ENCODE results near the gene PRPSAP1.
"Not testable (repeated sequence)": the region's sequence is repeated elsewhere in the genome, so short reads cannot be mapped to it uniquely, and the experiment has no call there.

The PRPSAP1 gene

DNA sequence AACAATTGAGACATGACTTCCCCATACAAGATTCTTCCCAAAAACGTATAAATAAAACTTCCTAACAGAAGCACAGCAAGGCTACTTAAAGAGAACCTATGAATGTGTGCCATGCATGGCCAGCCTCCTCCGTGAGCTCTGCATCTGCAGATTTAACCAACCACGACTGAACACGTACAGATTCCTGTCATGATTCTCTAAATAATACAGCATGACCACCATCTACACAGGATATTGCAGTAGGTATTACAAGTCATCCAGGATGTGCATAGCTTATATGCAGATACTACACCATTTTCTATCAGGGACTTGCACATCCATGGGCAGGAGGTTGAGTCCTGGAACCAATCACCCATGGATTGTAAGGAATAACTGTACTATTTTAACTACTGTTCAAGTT lies 44.3 kb downstream of the PRPSAP1 start:
- no peaks in the 10 kb centered on the region for H3K9me3 Mint-ChIP-seq
- peaks cover 7% of the 10 kb centered on the region for H3K27me3 Mint-ChIP-seq (ENCODE audit: low read depth)
- TF ChIP-seq, protein P1, sequence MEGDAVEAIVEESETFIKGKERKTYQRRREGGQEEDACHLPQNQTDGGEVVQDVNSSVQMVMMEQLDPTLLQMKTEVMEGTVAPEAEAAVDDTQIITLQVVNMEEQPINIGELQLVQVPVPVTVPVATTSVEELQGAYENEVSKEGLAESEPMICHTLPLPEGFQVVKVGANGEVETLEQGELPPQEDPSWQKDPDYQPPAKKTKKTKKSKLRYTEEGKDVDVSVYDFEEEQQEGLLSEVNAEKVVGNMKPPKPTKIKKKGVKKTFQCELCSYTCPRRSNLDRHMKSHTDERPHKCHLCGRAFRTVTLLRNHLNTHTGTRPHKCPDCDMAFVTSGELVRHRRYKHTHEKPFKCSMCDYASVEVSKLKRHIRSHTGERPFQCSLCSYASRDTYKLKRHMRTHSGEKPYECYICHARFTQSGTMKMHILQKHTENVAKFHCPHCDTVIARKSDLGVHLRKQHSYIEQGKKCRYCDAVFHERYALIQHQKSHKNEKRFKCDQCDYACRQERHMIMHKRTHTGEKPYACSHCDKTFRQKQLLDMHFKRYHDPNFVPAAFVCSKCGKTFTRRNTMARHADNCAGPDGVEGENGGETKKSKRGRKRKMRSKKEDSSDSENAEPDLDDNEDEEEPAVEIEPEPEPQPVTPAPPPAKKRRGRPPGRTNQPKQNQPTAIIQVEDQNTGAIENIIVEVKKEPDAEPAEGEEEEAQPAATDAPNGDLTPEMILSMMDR (IDR thresholded peaks at IDR 0.05; ENCODE audit: unreplicated experiment in 3 of 3): no peak
- H3K4me3 Mint-ChIP-seq: no peak overlapping the region
- peaks cover 6% of the 10 kb centered on the region for H3K4me1 Mint-ChIP-seq
- peaks cover 38% of the 10 kb centered on the region for H3K36me3 Mint-ChIP-seq (ENCODE audit: low read depth)
- H3K27ac Mint-ChIP-seq: no peak overlapping the region

DNA sequence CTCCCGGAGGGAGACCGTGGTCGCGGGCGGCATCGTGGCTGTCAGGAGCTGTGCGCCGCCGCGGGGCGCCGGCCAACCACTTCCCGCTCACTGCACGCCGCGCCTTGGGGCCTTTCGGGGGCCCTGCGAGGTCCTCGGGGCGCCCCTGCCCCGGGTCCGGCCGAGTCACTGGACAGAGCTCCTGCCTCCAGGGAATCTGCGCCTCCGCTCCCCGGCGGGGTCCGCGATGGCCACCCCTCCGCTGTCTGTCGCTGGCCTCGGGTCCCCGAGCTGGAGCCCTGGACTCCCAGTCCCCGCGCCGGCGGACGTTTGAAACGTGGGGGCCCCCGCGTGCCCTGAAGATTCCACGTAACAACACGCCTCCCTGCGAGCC lies 45.8 kb downstream of the PRPSAP1 start, which contains the start of gene QRICH2:
QRICH2 (minus strand) TSS at position 311 of the 373 bp plus-strand sequence; CDS start at position 33, 278 bp downstream.
- peaks cover 12% of the 10 kb centered on the region for H3K27me3 Mint-ChIP-seq (ENCODE audit: low read depth)
- peaks cover 27% of the 10 kb centered on the region for H3K36me3 Mint-ChIP-seq (ENCODE audit: low read depth)
- TF ChIP-seq, protein P1 (IDR thresholded peaks at IDR 0.05; ENCODE audit: unreplicated experiment in 3 of 3): no peak
- H3K27ac Mint-ChIP-seq: no peak within 1 kb of the TSS
- no peak within 1 kb of the TSS for H3K4me3 Mint-ChIP-seq
- H3K9me3 Mint-ChIP-seq: no peaks in the 10 kb centered on the region
- peaks cover 4% of the 10 kb centered on the region for H3K4me1 Mint-ChIP-seq

DNA sequence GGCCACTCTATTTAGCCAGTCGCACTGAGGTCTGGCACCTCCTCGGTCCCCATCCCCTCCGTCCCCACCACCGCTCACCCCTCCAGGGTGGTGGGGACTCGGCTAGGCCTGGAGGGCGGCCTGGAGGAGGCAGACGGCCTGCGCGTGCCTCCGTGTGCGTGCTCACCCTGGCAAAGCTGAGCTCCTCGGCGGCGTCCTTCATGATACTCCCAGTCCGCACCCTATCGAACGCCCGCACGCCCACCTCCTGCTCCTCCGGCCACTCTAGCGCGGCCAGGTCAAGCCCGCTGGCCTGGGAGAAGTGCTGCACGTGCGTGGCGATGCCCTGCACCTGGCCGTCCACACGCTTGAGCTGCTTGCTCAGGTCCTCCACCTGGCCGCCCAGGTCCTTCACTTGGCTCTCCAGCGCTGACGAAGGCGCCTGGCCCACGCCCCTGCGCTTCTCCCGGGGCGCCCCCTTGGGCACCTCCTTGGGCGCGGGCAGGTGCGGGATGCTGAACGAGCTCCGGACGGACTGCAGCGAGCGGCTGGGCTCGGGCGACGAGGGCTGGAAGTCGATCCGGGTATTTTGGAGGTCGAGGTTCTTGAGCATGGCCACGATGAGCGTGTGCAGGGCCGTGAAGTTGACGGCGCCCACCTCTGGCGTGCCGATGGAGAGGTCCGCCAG lies 46.3 kb downstream of the PRPSAP1 start:
- peaks cover 14% of the 10 kb centered on the region for H3K27me3 Mint-ChIP-seq (ENCODE audit: low read depth)
- no peaks in the 10 kb centered on the region for H3K4me1 Mint-ChIP-seq
- peaks cover 23% of the 10 kb centered on the region for H3K36me3 Mint-ChIP-seq (ENCODE audit: low read depth)
- no peak overlapping the region for H3K27ac Mint-ChIP-seq
- H3K4me3 Mint-ChIP-seq: no peak overlapping the region
- TF ChIP-seq, protein P1 (IDR thresholded peaks at IDR 0.05; ENCODE audit: unreplicated experiment in 3 of 3): no peak
- no peaks in the 10 kb centered on the region for H3K9me3 Mint-ChIP-seq

GRCh38 chr17:76305135-76305454 lies 48.6 kb downstream of the PRPSAP1 start:
- H3K4me3 Mint-ChIP-seq, H3K27ac Mint-ChIP-seq, H3K9me3 Mint-ChIP-seq, H3K4me1 Mint-ChIP-seq: not testable (repeated sequence)
- Mint-ChIP-seq H3K27me3 (ENCODE audit: low read depth) (peaks cover 14% of the 10 kb centered on the region), H3K36me3 (ENCODE audit: low read depth) (peaks cover 11% of the 10 kb centered on the region)

DNA sequence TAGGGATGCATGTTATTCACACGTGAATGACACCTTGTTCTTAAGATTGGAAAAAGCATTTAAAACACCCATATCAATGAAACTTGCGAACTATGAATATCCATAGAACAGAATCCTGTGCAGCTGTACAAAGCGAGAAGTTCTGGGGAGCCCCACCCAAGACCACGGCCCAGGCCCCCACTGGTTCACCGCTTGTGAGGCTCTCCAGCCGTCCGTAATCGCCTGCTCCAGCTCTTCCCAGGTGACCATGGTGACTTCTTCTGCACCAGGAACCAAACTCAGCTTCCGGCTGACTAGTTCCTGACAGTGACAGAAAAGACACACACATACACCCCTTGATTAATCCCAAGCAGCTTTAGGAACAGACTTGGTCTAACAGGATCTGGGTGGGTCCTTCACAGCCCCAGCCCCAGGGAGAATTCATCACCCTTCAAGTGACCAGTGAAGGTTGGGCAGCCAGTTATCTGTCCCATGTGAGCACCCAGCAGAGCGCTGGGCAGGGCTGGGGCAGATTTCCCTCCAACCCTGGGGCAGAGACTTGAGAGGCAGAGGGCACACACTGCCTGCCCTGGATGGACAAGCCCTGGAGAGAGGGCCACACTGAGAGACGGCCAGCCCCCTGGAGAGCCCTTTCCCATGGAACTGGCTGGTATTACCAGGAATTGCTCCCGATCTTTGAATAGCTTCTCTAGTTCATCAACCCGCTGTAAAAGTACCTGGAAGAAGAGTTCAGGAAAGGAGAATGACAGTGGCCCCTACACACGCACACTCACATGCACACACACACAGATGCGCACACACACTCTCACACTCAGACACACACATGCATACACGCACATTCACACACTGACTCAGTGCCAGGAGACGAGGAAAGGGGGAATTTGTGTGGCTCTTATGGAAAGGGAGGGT lies 49.2 kb downstream of the PRPSAP1 start:
- TF ChIP-seq, protein P1 (IDR thresholded peaks at IDR 0.05; ENCODE audit: unreplicated experiment in 3 of 3): no peak
- Mint-ChIP-seq H3K27me3 (ENCODE audit: low read depth) (peaks cover 14% of the 10 kb centered on the region), H3K4me1 (no peaks in the 10 kb centered on the region), H3K9me3 (no peaks in the 10 kb centered on the region), H3K4me3 (no peak overlapping the region), H3K36me3 (ENCODE audit: low read depth) (peaks cover 8% of the 10 kb centered on the region), H3K27ac (no peak overlapping the region)

GRCh38 chr17:76297436-76297835 lies 56.3 kb downstream of the PRPSAP1 start:
- Mint-ChIP-seq H3K4me3 (no peak overlapping the region), H3K9me3 (no peaks in the 10 kb centered on the region), H3K27me3 (ENCODE audit: low read depth) (no peaks in the 10 kb centered on the region), H3K27ac (no peak overlapping the region), H3K36me3 (ENCODE audit: low read depth) (peaks cover 15% of the 10 kb centered on the region), H3K4me1 (peaks cover 5% of the 10 kb centered on the region)
- TF ChIP-seq, protein P1 (IDR thresholded peaks at IDR 0.05; ENCODE audit: unreplicated experiment in 3 of 3): no peak
